Measurements from ENCODE around the gene KRT7.

The KRT7 gene

DNA sequence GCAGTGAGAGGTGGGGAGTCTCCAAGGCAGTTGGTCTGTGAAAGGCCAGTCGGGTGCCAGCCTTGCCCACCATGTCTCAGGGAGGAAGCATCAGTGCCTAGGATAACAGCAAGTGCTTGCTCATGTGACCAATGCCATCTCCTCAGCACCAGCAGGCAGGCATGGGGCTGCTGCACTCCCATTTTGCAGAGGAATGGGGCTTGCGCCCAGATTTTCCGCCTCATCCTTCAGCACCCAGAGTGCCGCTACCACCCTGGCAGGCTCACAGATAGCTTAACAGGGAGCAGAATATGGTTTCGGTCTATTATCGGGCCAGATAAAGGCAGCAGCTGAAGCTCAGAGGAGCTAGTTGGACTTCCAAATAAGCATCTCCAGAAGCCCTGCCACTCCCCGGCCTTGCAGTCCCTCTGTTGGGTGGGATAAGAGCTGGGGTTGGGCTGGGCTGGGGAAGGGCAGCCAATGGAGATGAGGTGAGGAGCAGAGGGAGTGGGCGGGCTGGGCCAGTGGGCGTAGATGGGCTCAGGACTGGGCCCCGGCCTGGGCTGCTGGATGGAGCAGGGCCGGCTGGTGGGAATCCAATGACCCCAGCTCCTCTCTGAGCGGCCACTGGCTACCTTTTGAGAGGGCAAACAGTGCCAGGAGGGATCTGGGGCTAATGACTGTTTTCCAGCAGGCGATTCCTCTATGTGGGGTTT lies 32.8 kb upstream of the KRT7 start:
- DNase-seq, result peak in 1 of 2 experiments; percentile 27

DNA sequence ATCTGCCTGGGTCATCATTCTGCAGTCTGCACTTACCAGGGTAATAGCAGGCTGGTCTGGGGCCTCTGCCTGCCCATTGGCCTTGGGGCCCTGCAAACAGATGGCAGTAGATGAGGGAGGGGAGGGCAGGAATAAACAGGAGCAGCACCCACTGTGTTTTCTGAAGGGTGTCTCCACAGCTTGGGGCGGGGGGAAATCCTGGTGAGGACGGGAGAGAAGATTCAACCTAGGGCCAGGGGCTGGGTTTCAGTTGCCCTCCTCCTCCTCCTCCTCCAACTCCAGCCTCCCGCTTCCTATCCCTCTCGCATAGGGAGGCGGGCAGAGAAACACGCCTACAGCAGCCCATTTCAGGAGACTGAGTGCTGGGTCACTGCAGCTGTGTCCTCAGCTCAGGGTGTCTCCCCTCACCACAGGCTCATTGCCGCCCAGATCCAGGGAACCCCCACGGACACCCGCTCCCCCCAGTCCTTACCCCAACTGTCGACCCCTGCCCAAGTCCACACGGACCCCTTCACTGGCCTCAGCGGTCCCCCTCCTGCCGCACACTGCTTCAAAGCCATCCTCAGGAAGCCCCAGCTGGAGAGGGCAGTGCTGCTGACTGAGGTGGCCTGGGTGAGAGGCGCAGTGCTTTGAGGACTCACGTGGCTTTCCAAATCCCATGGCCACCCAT lies 32.1 kb upstream of the KRT7 start:
- DNase-seq, result peak in 1 of 2 experiments; percentile 54

DNA sequence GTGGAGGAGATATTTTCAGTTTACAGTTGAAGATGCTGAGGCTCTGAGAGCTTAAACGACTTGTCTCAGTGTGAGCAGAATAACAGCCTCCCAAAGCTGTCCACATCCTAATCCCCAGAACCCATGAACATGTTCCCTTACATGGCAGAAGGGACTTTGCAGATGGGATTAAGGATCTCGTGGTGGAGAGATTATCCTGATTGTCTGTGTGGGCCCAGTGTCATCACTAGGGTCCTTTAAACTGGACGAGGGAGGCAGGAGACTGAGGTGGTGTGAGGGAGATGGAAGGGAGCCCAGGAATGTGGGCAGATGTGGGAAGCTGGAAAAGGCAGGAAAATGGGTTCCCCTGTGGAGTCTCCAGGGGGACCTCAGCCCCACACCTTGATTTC lies 31.6 kb upstream of the KRT7 start:
- DNase-seq, result peak; percentile 56 to 73

DNA sequence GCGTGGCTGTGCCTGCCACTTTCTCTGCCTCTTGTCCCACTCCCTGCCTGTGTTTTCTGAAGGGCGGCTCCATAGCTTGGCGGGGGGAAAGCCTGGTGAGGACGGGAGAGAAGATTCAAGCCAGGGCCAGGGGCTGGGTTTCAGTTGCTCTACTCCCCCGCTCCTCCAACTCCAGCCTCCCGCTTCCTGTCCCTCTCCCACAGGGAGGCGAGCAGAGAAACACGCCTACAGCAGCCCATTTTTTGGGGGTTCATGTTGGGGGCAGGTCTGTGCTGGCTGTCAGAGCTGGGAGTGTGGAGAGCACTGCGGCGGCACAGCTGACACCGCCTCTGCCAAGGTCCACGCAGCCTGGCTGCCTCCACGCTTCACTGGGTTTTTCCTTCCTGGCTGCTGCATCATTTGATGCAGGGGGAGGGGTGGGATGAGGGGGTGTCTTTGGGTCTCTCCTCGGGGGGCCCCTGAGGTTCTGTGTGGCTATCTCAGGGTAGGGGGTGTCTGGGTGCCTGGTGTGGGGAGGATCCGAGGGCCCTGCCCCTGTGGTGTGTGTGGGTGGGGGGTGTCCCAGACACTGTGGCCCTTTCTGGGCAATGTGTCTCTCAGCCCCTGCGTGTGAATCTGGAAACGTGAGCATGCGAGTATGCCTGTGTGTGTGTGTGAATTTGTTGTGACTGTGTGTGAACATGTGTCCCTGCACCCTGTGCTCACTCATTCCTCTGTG lies 30.5 kb upstream of the KRT7 start:
- no peak for DNase-seq

DNA sequence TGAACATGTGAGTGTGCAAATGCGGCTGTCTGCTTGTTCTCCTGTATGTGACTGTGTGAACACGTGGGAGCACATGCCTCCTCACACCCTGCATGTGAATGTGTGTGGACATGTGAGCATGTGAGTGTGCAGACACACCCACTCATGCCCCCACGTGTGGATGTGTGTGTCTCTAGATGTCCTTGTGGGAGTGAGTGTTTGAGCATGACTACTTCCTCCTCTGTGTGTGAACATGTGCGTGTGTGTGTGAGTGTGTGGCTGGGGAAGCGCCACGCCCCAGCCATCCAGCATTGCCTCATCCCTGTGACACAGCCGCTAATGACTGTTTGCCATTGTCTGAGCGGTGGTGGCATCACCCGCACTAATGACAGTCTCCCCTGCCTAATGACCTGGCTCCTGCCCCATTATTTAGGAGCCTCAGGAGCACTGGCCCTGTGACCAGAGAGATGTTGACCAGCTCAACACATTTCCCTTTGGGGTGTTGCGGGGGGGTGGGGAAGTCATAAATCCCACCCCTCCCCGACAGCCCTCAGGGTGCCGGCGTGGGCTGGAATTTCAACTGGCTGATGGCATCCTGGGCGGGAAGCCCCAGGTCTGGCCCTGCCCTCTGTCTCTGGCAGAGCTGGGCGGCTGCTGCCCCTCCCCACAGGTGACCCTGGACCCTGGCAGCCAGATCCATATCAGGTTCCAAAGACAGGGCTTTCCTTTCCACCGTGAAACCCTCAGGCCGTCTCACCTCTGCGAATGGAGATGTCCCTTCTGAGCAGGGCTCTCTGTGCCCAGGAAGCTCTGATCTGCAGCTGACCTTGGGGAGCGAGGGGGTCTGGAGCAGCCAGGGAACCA lies 29.7 kb upstream of the KRT7 start:
- no peak for DNase-seq

DNA sequence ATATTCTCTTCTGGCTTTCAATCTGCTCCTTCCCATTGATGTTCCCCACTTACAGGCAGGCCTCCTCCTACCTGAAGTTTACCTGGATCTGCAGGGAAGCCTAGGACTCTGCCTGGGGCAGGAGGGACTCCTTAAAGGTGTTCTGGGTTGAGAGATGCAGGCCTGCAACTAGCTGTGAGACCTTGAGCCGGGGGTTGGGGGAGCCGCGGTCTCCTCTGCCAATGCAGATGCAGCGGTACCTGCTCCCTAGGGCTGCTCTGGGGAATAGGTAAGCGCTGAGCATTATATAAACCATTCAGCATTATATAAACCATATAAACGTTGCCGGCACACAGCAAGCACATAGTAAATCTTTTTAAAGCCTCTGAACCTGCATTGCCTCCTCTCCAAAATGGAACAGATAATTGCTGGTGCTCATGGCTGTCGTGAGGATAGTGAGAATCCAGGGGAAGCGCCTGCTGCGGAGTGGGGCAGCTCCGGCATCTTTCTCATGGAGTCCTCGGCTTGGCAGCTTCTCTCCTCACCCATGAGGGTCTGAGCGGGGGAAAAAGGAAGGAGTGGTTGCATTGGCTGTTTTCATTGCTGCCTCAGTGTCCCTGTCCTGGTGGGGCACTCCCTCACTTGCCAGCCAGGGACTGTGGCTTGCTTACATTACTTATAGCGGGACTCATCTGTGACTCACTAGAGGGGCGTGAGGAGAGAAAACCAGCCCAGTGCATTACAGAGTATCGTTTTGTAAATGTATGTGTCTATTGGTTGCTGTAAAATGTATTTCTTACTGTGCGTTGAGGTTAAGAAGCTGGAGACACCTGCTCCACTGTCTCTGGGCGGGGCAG lies 28.7 kb upstream of the KRT7 start:
- no peak for DNase-seq

DNA sequence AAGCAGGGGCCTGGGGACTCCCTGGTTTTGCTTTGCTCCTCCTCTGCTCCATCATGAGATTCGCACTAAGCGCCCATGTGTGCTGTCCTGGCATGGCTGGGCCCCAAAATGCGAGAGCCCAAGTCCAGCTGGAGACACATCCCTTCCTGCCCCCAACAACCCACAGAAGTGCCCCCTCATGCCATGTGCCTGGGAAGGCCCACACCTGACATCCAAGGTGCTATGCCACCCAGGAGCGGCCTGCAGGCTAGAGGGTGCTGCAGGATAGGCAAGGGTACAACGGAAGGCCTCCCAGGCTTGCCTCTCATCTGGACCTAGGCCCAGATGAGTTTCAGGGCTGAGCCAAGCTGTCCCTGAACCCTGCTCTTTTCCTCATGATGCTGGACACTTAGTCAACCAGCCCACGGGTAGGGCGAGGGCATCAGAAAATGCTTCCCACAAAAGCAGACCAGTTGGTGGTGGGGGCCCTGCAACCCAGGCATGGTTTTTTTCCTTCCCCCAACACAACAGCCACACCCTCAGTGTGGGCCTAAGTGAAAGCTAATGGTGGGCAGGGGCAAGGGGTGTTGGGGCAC lies 28.0 kb upstream of the KRT7 start:
- no peak for DNase-seq

DNA sequence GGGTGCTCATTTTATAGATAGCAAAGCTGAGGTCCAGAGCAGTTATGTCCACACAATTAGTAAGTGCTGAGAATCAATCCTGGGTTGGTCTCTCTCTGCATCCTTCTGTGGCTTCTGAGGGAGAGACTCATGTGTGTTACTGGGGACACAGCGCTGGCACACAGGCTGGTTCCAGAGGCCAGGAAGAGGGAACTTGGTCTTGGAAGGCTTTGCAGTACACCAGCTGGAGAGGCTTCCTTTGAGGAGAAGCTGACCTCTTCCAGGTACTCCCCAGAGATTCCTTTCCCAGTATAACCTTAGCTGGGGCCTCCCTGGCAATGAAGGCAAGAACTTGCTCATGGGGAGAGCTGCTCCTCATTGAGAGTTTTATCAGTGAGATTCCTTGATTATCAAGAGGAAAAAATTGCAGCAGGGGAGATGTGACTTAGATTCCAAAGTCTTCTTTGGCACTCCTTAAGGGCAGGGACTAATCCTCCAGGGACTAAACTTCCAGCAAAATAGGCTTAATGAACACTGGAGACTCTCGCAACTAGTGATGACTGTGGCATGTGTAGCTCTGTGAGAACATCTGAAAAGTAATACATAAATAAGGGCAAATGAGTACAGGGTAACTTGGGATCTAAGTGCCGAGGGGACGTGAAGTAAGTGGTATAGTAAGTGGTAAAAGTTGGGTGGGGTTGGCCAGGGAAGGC lies 27.3 kb upstream of the KRT7 start:
- DNase-seq, result no peak

DNA sequence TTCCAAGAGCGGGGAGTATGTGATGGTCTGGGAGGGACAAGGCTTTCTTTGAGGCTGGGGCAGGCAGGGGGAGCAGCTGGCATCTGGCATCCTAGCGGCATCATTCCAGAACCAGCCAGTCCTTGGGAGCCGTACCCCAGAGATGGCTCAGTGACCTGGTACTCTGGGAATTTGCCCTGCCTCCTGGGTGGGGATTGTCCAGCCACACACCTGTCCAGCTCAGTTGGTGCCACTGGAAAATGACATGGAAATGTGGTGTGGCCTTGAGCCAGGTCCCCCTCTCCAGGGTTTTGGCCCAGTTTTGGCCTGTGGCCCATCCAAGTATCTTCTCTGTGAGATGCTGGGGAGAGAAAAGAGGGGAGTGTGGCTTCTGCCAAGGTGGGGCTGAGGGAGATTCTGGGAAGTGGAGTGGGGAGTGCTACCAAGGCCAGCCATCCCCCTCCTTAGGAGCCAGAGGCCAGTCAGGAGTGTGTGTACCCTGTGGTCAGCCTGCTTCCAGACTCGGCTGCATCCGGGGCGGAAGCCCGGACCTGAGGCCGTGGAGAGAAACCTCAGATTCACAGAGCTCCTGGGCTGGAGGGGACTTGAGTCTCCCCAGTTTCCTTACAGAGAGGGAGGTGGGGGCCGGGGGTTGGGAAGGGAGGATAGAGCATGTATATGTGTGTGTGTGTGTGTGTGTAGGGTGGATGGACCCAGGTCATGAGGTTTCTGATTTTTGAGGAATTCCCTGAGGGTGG lies 26.6 kb upstream of the KRT7 start:
- no peak for DNase-seq

DNA sequence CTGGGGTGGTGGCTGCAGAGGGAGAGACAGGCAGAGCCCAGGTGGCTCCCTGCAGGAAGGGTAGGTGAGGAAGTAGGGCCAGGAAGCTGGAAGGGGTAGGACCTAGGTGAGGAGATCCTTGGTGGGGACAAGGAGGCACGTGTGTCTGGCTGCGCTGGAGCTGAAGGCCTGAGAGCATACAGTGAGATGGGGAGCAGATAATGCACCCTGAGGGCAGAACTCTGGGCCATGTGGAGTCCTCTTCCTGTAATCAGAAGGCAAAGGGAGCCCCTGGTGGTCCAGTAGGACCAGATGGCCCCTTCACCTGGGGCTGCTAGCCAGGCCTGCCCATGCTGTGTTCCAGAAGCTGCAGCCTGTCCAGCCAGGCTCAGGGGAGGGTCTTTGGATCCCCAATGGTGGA lies 25.9 kb upstream of the KRT7 start:
- DNase-seq, result no peak

DNA sequence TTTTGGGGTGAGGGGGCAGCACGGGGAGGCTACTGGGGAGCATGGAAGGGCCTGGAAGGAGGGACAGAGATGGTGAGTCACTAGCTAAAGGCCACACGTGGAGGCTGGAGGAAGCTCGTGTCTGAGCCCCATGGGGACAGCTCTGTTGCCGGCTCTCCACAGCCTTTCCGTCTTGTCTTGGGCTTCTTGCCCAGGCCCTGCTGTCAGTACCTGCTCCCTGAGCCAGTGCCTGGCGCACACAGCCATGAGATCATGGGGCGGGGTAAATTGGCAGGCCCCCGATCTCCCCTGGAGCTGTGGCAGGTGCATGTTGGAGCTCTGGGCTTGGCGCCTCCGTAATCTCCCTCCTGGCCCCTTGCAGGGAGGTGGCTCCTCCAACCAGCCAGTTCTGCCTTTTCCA lies 25.1 kb upstream of the KRT7 start:
- no peak for DNase-seq

DNA sequence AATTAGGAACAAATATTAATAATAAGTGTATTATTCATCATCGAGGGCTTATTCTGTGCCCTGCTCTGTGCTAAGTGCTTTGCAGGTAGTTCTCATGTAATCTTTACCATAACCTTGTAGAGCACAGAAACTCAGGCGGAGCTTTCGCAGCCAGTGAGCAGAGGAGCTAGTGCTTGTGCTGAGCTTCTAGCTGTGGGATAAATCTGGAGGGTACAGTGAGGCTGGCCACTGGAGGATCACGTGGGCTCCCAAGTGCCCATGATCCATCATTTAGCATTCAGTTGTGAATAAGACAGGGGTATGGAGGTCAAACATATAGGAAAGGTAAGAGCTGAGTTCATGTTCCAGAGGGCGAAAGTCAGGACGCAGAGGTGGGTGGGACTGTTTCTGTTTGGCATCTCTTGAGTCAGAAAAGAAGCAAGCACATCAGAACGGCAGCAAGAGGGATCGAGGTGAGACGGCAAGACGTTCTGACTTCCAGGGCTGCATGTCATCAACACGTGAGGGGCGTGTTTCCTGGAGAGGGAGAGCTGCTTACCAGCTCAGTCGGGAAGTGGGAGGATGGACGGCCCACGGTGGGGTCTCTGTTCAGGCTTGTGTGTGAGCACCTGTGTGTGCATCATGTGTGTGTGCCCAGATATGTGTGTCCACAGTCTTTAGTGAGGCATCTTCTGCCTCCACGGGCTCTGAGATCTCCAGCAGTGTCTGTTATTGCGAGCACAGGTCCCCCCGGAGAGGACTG lies 24.4 kb upstream of the KRT7 start:
- DNase-seq, result no peak

DNA sequence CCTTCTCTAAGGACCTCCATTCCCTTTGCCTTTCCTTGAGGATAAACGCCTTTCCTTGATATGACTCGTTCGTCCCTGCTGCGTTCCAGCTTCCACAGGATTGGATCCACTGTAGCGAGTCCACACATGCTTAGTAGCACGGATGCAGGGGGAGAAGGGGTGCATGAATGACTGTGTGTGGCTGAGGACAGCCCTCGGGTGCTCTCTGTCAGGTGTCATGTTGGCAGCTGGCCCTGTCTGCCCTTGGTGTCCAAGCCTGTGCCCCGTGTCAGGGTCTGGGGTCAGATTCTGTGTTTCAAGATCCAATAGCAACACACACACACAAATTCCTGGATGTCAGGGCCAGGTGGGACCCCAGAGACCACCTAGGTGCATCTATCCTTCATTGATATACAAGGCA lies 23.7 kb upstream of the KRT7 start:
- DNase-seq, result no peak

DNA sequence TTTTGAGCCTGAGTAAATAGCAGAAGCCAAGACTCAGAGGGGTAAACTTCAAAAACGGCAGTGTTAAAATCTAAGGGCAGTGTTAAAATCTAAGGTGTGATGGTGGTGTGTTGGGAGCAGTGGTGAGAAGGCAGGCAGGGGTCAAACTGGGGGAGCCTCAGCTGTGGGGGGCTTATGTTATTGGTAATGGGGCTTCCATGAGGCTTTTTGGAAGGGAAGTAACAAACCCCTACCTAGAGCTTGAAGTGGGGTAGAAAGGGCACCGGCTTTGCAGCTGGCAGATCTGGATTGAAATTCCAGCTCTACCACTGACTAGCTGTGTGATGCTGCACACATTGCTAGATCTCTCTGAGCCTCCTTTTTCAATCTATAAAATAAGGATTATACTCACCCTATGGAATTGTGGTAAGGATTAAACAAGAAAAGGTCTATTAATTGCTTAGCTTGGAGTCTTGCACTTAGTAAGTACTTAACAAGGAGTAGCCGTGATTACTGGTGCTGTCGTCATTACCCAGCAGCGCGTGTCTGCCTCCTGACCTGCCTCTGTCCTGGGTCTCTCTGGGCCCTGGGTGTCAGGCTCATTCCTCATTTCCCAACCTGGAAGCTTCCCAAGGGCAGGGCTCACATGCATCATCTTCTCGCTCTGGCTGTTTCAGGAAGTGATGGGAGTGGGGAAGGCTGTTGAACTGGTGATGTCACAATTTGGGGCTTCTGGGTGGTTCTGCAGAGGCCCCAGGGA lies 22.7 kb upstream of the KRT7 start:
- no peak for DNase-seq

DNA sequence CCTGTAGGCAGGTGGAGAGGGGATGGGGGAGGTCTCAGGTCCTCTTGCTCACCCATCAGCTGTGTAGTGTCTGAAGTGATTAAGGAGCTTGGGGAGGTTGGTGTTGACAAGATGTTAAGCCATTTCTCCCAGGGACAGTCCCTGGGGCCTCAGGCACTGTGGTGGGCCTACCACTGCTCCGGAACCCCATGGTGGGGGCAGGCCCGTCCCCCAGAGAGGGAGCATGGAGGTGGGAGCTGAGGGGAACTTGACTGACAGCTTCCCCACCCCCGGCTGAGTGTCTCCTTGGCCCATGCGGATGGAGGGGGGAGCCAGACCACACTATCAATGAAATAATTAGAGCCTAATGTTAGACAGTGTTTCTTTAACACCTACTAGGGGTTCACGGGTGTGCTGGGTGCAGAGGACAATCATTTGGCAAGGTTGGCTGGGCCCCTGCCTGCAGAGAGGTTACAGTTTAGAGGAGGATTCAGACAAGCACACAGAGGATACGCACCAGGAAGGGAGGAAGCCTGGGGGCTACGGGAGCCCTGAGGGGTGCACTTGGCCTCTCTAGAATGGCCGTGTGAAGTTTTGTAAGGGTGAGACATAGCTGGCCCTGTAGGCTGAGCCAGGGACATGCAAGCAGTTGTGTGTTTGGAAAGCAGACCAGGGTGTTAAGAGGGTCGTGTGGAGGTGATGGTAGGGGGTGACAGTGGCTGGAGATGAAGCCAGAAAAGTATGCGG lies 22.0 kb upstream of the KRT7 start:
- no peak for DNase-seq

DNA sequence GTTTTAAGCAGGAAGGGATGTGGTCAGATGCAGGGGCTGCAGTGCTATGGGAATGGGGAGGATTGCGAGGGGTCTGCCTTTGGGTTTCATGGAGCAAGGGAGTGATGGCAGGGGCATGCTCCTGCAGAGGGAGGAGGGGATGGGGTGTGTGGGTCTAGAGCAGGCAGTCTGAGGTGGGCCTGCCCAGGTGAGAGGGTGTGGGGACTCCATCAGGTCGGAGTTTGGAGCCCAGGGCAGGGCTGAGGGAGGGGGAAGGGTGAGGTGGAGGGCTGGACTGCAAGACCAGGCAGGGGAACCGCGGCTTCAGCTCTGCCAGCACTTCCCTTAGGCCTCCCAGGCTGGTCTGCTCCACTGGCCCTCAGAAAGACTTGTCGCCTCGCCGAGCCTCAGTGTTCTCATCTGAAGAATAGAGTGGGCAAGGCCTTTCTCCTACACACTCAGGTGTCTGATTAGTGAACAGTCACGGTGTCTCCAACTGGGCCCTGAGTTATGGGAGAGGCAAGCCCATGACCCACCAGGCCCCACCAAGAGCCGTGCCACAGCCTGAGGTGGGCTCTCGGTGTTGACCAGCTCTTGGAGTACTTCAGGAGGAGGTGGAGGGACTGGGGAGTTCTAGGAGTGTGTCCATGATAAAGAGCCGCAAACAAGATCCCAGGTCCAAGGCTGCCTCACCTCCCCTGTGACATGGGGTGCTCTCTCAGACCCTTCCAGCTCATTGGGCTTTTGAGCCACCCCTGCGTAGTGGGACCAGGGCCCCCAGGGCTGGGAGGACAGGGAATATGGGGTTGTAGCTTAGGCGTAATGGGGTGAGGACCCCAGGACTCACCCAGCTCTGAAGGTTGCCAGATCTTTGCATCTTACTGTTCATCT lies 21.1 kb upstream of the KRT7 start:
- DNase-seq, result no peak

All from NCI-H524 (cell line).